Measurements from ENCODE around the gene CDC25C.
"Not testable (repeated sequence)": the region's sequence is repeated elsewhere in the genome, so short reads cannot be mapped to it uniquely, and the experiment has no call there.

The CDC25C gene

DNA sequence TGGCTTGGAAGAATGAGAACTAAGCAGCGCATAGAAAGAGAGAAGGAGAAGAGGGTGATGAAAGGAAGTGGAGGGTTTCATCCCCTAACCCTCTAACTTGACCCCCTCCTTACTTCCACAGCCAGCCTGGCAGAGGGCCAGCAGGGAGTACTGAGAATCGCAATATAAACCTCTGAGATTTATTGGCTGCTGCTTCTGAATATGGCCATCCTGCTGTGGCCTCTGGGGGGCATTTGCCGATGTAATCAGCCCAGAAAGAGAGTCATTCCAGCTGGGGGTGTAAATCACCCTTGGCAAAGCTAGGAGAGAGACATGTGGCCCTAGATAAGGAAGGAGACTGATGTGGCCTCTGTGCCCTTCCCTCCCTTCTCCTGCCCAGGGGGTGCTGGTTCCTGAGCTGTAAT is 56.2 kb downstream of the CDC25C start:
- DNase-seq, result no peak

DNA sequence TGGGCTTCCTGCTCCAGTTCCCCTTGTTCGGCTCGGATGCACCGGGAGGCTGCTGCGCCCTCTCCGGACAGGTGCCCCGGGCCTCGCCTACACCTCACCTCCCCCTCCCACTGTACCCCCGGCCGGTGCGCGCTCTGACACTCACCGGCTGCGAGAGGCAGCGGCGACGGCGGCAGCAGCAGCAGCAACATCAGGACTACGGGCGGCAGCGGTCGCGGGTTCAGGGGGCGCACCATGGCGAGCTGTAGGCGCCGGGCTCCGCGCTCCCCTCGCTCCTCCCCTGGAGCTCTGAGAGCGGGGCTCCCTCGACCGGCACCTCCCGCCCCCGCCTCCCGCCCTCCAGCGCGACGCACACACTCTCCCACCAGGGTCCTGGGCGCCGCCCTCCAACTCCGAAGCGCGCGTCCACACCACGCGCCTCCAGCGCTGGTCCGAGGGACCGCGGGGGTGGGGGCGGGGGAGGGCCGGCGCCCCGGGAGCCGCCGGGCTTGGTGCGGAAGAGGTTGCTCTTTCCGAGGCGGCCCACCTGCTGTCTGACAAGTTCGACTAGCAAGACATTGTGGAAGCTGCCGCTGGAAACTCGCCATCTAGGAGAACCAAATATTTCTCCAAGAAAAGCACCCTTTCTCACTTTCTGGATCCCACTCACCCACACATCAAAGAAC is 57.3 kb downstream of the CDC25C start, which contains the start of gene GFRA3:
GFRA3 (minus strand) TSS at position 433 of the 665 bp plus-strand sequence; CDS start at position 236, 197 bp downstream.
- peak; percentile 3 to 8 for DNase-seq

DNA sequence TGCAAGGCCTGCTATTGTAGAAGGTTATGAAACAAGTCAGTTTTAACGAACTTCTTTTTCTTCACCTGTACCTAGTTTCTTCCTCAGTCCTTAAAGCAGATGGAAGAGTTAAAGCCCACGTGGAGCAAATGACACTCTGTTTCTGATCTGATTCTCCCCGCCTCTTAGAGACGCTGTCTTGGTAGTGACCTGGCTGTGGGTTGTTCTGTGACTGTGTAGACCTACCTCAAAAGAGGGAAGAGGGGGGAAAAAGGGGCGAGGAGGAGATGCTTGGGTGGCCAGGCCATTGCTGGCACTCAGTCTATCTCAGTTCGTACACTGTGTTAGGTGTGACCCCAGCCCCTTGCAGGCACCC is 57.8 kb downstream of the CDC25C start:
- DNase-seq, result no peak

DNA sequence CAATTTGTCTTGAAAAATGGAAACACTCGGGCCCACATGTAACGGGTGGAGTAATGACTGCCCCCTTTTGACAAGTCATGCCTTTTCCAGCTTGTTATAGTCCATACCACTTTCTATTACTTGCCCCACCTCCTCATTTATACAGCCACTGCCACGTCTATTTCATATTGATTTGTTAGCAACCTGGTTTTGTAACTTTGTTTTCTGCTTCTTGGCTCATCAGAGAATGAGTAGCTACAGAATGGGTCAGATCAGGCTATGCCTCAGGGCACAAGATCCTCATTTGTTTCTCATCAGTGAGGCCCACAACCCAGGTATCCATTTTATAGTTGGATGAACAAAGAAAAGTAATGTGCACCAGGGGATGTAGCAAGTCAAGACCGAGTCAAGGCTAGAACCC is 58.9 kb downstream of the CDC25C start:
- DNase-seq, result no peak

DNA sequence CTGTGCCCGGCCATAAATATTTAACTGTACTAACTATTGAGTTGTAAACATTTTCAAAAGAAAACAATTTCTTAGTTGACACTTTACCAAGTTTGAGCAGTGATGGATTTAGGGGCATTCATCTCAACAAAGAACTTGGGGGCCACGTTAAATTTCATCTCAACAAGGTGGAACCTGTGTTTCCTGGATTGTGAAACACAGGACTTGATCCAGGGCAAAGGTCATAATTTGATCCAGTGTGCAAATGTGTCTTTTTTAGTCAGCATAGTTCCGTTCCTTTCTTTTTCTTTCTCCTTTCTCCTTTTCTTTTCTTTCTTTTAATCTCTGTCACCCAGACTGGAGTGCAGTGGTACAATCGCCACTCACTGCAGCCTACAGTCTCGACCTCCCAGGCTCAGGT is 60.3 kb downstream of the CDC25C start:
- no peak for DNase-seq

DNA sequence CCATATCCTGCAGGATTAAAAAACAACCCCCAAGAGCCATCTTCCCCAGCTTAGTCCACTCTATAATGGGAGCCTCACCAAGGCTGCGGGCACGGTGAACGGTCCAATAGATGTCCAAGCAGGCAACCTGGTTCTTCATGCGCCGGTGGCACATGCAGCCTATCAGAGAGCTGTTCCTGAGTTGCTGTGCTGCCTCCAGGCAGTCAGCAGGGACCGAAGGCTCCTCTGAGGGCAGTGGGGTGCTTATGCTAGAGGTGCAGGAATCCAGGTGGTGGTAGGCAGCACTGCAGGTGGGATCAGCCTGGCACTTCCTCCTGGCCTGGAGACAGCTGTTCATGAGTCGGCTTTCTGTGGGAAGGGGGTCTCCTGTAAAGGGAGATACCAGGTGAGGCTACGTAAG is 67.4 kb downstream of the CDC25C start:
- no peak for DNase-seq

DNA sequence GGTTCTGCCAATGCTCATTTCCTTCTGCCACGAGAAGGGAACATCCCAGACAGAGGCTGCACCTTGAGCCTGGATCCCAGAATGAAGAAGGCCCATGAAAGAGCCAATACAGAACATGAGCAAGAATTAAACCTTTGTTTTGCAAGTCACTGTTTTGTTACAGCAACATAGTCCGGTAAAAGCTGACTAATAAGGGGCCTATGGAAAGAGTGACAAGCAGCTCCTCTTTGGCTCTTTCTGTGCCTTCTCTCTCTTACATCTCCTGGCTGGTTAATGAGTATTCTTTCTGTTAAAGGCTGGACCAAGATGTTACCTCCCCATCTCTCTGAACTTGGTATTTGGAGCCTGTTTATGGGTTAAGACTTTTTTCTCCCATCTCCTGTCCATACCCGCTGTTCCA is 68.0 kb downstream of the CDC25C start:
- DNase-seq, result no peak

DNA sequence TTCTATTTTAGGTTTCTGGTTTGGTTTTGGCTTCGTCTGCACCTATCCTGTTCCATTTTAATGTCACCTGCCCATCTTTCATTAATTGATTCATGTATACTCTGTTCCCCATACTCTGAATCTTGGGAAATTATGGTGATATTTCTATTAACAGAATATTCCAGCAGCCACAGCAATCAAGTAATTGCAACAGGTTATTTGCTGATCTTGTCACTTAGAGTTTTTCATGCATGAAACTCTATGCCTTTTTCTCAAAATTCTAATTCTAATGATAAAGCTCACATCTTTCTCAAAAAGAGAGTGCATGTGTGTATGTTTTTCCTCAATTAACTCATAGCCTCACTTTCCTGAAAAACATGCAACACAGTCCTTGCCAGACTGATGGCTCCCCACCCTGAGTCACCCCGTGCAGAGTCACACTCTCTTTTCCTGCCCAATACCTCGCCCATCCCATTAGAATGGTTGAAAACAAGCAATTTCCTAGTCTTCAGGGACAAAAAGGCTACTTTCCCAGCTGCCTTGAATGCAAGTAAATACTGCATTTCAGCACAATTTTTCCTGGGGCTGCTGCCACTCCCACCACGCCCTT is 72.8 kb downstream of the CDC25C start:
- no peak for DNase-seq

DNA sequence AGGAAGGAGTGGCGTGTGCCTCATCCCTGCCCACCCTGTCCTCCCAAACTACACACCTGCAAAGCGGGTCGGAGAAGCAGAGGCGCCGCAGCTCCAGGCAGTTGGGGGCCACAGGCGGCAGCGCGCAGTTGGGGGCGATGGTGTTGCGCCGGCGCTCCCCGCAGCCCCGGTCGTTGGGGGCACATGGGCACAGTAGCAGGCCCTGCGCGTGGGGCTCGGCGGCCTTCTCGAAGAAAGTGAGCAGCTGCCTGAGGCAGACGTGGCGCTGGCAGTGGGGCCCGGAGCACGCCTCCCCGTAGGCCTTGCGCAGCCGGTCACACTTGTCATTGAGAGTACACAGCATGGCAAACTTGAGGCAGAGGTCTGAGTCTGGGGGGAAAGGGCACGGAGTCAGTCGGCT is 74.0 kb downstream of the CDC25C start:
- no peak for DNase-seq

DNA sequence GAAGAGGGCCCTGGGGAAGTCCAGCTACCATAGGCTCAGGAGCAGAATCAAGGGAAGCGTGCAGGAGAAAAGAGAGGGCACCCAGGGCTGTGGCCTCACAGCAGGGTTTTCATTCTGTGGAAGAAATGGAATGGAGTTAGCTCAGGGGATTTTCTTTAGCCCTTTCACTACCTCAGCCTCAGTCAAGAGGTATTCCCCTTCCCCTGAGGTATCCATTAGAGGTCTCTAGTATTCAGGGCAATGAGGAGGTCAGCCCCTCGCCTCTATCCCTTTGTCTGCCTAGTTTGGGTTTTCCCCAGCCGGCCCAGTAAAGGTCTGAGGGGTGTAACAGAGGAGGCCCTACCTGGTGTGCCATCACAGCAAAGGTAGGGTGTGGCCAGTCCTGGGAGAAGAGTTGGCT is 78.7 kb downstream of the CDC25C start:
- no peak for DNase-seq

DNA sequence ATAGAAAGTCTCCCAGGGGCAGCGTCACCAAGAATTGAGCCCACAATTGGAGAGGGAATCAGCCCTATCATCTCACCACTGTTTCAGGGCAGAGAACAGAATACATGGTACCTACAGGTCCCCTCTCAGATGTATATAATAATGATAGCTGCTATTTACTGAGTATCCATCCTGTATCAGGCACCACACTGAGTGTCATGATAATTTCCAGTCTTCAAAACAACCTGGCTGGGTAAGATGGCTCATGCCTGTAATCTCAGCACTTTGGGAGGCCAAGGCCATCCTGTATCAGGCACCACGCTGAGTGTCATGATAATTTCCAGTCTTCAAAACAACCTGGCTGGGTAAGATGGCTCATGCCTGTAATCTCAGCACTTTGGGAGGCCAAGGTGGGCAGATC is 83.8 kb downstream of the CDC25C start:
- DNase-seq, result not testable (repeated sequence)

DNA sequence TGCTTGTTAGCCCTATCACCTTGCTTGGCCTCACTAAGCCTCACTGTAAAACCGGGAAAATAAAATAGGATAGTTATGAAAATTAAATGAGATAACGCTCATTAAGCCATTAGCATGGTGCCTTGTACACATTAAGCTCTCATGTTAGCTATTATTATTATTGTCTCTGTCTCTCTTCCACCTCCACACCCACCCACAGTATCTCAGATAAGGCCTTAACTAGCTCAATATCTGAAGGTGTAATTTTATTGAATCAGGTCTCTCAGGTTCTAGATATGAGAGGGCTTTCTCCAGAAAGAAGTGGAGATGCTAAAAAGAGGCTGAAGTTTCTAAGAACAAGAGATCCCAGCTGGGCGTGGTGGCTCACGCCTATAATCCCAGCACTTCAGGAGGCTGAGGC is 84.8 kb downstream of the CDC25C start:
- DNase-seq, result no peak

DNA sequence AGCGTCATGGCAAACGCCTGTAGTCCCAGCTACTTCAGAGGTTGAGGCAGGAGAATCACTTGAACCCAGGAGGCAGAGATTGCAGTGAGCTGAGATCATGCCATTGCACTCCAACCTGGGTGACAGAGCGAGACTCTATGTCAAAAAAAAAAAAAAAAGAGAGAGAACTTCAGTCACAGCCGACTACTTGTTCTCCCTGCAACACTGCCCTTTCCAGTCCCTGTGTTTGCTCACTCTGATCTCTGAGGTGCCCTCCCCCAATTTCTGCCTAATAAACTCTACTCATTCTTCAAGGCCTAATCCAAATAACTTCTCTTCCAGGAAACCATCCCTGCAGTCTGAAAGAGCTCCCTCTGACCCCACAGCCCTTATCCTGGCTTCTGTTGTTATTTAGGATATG is 85.3 kb downstream of the CDC25C start:
- no peak for DNase-seq

DNA sequence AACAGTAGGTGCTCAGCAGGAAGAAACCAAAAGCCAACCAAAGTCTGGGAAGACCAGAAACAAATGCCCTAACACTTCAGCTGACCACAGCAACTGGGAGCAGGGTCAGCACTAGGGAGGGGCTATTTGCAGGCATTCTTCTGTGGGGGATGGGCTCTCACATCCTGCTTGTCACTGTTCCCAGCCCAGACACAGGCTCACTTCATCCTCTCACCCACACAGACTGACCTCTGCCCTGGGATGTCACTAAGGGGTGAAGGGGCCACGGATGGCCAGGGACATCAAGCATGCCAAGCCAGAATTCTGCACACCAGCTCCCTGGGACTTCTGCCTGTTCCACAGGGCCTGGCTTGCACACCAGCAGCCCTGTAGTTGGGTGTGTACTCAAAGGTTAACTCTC is 85.9 kb downstream of the CDC25C start:
- no peak for DNase-seq

DNA sequence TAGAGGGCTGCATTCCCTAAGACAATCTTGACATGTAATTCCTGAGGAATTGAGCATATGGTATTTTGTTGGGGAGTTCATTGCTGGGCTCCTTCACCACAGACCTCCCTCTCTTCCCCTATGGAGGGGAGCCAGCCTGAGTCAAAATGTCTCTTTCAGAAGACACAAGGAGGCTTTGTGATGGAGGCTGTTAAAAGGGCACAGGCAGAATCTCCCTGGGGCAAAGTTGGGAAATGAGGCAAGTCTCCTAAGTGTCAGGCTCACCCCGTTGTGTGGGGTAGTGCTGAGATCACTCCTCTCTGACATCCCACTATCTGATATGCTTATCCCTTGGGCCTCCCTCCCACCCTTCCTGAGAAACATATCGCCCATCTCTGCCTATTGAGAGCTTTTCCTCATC is 87.8 kb downstream of the CDC25C start:
- DNase-seq, result no peak

DNA sequence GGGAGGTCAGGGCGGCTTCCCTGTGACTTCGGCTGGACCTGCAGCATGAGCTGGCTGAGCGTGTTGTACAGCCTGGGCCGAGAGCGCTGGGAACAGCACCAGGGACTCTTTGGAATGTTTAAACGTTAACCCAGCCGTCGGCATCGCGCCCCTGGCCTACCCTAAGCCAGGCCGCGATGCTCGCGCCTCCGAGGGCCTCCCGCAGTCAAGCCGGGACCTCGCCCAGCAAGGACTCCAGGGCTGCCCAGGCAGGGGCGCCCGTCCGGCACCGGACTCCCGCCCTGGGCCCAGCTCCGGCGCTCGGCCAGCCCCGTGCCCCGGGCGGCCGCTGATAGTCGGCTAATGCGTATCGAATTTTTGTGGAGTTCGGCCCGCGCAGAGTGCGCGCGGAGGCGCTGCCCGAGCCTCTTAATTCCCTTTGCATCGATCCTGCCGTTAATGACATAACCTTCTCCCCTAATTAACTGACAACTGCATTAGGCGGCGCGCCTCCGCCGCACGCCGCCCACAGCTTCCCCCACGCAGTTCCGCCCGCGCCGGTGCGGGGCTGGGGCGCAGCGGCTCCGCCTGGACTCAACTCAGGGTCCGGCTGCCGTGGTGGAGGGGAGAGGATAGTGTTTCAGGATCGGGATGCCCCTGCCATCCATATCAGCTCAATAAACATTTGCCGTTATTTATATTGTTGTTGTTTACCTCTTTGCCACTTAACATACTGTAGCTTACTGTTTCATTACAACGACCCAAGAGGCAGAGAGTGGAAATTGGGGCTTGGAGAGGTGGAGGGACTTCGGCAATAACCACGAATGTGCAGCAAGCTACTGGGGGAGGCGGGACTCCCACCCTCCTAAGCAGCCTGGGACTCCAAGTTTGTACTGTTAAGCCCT is 89.7 kb downstream of the CDC25C start:
- no peak for DNase-seq

DNA sequence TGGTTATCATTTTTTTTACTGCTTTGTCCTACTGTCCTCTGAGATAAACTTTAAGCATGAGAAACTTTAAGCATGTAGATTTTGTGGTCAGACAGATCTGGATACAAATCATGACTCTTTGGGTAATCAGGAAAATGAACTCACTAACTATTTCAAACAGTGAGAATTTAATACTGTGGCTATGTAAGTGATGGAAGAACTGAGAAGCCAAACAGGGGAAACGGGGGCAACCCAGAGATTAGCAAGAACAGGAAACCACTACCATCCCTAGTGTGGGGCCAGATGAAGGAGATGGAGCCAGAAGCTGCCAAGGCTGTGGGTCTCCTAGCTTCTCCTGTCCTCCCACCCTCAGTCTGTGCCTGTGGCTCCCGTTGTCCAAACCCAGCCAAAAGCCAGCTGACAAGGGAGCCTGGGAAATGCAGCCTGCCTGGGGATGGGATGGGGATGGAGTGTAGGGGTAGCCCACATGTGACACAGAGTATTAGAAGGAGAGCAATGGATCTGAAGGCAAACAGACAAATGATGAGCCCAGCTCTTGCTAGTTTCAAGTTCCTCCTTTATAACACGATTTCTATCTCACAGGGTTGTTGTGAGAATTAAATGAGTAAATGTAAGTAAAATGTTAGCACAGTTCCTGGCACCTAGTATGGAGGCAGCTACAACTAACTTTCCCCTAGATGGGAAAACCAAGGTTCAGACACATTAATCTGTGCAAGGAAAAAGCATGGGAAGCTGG is 90.8 kb downstream of the CDC25C start:
- DNase-seq, result peak in 1 of 2 experiments; percentile 26

DNA sequence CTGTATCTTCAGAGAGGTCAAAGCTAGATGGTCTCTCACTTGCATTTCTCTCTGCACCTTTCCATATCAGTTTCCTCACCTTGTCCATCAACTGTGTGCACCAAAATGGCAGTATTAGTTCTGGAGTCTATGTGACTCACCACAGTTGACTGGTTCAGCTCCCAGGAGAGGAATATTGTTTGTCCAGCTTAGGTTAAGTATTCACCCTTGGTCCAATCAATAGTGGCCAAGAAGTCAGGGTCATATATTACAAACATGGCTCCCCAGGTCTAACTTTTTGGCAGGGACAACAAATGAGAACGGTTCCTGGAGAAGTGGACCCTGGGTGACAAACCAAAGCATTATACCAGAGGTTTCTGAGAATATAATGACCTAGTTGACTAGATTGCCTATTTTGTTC is 93.6 kb downstream of the CDC25C start:
- no peak for DNase-seq

All from activated CD4-positive, alpha-beta T cell treated with anti-CD3 and anti-CD28 coated beads, Interleukin-2, amount 50 U/mL, for 48 hours (primary cell).